Spleen (tissue), 7 donors: ENCODE results near the gene GUCY2F.

ENCODE experiments used
- CTCF ChIP-seq, 11 experiments: fragments of 200-600 bp in 7 of 11; fragments of 450-650 bp in 4 of 11; sonication (generic) in 4 of 11; IDR thresholded peaks in 8 of 11; conservative IDR thresholded peaks in 3 of 11; 1 replicate in 7 of 11; 2 replicates in 4 of 11; pipeline versions ENCODE4 v1.4.0 to v1.8.0; 2016 to 2021; ENCODE audit warnings: antibody characterized with exemption in 11 of 11, inconsistent platforms in 4 of 11, mild to moderate bottlenecking in 1 of 11
- POLR2A ChIP-seq, 3 donors: fragments of 450-650 bp; IDR thresholded peaks; one replicate each; pipeline ENCODE4 v1.5.1; 2017; ENCODE audit warnings: antibody characterized with exemption in 3 of 3, mild to moderate bottlenecking in 1 of 3
- donor health status: DM: no; HTN: no; CAD: no; lungs with moderate emphysema.
- donor health status: DM: no; HTN: no; CAD: no.
- donor health status: DM: no; HTN: no; CAD: no.

- TF ChIP-seq CTCF (IDR thresholded peaks at IDR 0.05 in 8 of 11, conservative IDR thresholded peaks at IDR 0.05 in 3 of 11) (no peak), POLR2A (IDR thresholded peaks at IDR 0.05) (no peak)
Observed at GRCh38 chrX:109481986-109482385, at the start of gene GUCY2F.
